ENCODE measurements around the gene UQCR11.

UQCR11 gene

GRCh38 chr19:1576242-1577089, 28.8 kb downstream of the UQCR11 start:
- no peak overlapping the region for H3K27ac Mint-ChIP-seq
- DNase-seq: no peak
- no peaks in the 10 kb centered on the region for H3K27me3 Mint-ChIP-seq
- H3K36me3 Mint-ChIP-seq (ENCODE audit: low read depth): peaks cover 47% of the 10 kb centered on the region
- H3K4me1 Mint-ChIP-seq (ENCODE audit: low read depth): peaks cover 1% of the 10 kb centered on the region
- no peaks in the 10 kb centered on the region for H3K9me3 Mint-ChIP-seq
- H3K4me3 Mint-ChIP-seq: no peak overlapping the region

GRCh38 chr19:1575323-1576241, 29.7 kb downstream of the UQCR11 start:
- H3K9me3 Mint-ChIP-seq: no peaks in the 10 kb centered on the region
- no peak for DNase-seq
- no peaks in the 10 kb centered on the region for H3K27me3 Mint-ChIP-seq
- peaks cover 39% of the 10 kb centered on the region for H3K36me3 Mint-ChIP-seq (ENCODE audit: low read depth)
- peaks cover 1% of the 10 kb centered on the region for H3K4me1 Mint-ChIP-seq (ENCODE audit: low read depth)
- no peak overlapping the region for H3K4me3 Mint-ChIP-seq
- no peak overlapping the region for H3K27ac Mint-ChIP-seq

- Mint-ChIP-seq H3K36me3 (ENCODE audit: low read depth) (peaks cover 28% of the 10 kb centered on the region), H3K4me1 (ENCODE audit: low read depth) (no peaks in the 10 kb centered on the region), H3K27me3 (peaks cover 6% of the 10 kb centered on the region), H3K4me3 (no peak overlapping the region), H3K27ac (no peak overlapping the region), H3K9me3 (no peaks in the 10 kb centered on the region)
- DNase-seq: no peak
Measured at GRCh38 chr19:1574354-1575136, 30.7 kb downstream of the UQCR11 start.

- no peak overlapping the region for H3K27ac Mint-ChIP-seq
Measured at GRCh38 chr19:1572795-1573194, 32.5 kb downstream of the UQCR11 start.

GRCh38 chr19:1571358-1571757, 33.9 kb downstream of the UQCR11 start:
- peaks cover 6% of the 10 kb centered on the region for H3K36me3 Mint-ChIP-seq (ENCODE audit: low read depth)
- no peak overlapping the region for H3K27ac Mint-ChIP-seq
- peaks cover 6% of the 10 kb centered on the region for H3K27me3 Mint-ChIP-seq
- no peak for DNase-seq
- H3K4me3 Mint-ChIP-seq: no peak overlapping the region
- no peaks in the 10 kb centered on the region for H3K4me1 Mint-ChIP-seq (ENCODE audit: low read depth)
- no peaks in the 10 kb centered on the region for H3K9me3 Mint-ChIP-seq

More at GRCh38 chr19:1572795-1573194, 32.5 kb downstream of the UQCR11 start:
- no peak overlapping the region for H3K4me3 Mint-ChIP-seq
- no peaks in the 10 kb centered on the region for H3K9me3 Mint-ChIP-seq
- H3K36me3 Mint-ChIP-seq (ENCODE audit: low read depth): peaks cover 18% of the 10 kb centered on the region
- DNase-seq: no peak
- H3K4me1 Mint-ChIP-seq (ENCODE audit: low read depth): no peaks in the 10 kb centered on the region
- peaks cover 6% of the 10 kb centered on the region for H3K27me3 Mint-ChIP-seq

GRCh38 chr19:1570836-1571235, 34.4 kb downstream of the UQCR11 start:
- Mint-ChIP-seq H3K4me3 (no peak overlapping the region), H3K27ac (no peak overlapping the region), H3K9me3 (no peaks in the 10 kb centered on the region), H3K36me3 (ENCODE audit: low read depth) (peaks cover 2% of the 10 kb centered on the region), H3K4me1 (ENCODE audit: low read depth) (no peaks in the 10 kb centered on the region), H3K27me3 (peaks cover 6% of the 10 kb centered on the region)
- DNase-seq: no peak

GRCh38 chr19:1569997-1570396, 35.3 kb downstream of the UQCR11 start:
- Mint-ChIP-seq H3K9me3 (no peaks in the 10 kb centered on the region), H3K27me3 (peaks cover 6% of the 10 kb centered on the region), H3K4me1 (ENCODE audit: low read depth) (no peaks in the 10 kb centered on the region), H3K4me3 (no peak overlapping the region), H3K27ac (no peak overlapping the region), H3K36me3 (ENCODE audit: low read depth) (no peaks in the 10 kb centered on the region)
- DNase-seq: no peak

GRCh38 chr19:1568320-1569019, 36.8 kb downstream of the UQCR11 start, which contains the start of gene MEX3D:
Gene MEX3D, minus strand, starts transcription at chr19:1568325. Its CDS starts 267 bp downstream, at chr19:1568058.
- H3K4me3 Mint-ChIP-seq: peak within 1 kb of the TSS; percentile 56
- peak; percentile 85 for DNase-seq
- H3K27me3 Mint-ChIP-seq: peaks cover 6% of the 10 kb centered on the region
- no peak within 1 kb of the TSS for H3K27ac Mint-ChIP-seq
- H3K36me3 Mint-ChIP-seq (ENCODE audit: low read depth): no peaks in the 10 kb centered on the region
- H3K4me1 Mint-ChIP-seq (ENCODE audit: low read depth): no peaks in the 10 kb centered on the region
- H3K9me3 Mint-ChIP-seq: no peaks in the 10 kb centered on the region

- no peak overlapping the region for H3K4me3 Mint-ChIP-seq
- DNase-seq: no peak
- peaks cover 6% of the 10 kb centered on the region for H3K27me3 Mint-ChIP-seq
- H3K27ac Mint-ChIP-seq: no peak overlapping the region
- H3K9me3 Mint-ChIP-seq: no peaks in the 10 kb centered on the region
- H3K4me1 Mint-ChIP-seq (ENCODE audit: low read depth): no peaks in the 10 kb centered on the region
- H3K36me3 Mint-ChIP-seq (ENCODE audit: low read depth): no peaks in the 10 kb centered on the region
Measured at GRCh38 chr19:1567848-1568227, 37.4 kb downstream of the UQCR11 start.

GRCh38 chr19:1567116-1567847, 38.0 kb downstream of the UQCR11 start:
- Mint-ChIP-seq H3K36me3 (ENCODE audit: low read depth) (no peaks in the 10 kb centered on the region), H3K4me3 (peak overlapping the region; percentile 56), H3K4me1 (ENCODE audit: low read depth) (no peaks in the 10 kb centered on the region), H3K27ac (no peak overlapping the region), H3K27me3 (peaks cover 6% of the 10 kb centered on the region), H3K9me3 (no peaks in the 10 kb centered on the region)
- DNase-seq: no peak

GRCh38 chr19:1566392-1567115, 38.7 kb downstream of the UQCR11 start:
- Mint-ChIP-seq H3K27ac (no peak overlapping the region), H3K27me3 (peaks cover 6% of the 10 kb centered on the region), H3K4me3 (peak overlapping the region; percentile 12), H3K36me3 (ENCODE audit: low read depth) (no peaks in the 10 kb centered on the region), H3K9me3 (no peaks in the 10 kb centered on the region), H3K4me1 (ENCODE audit: low read depth) (no peaks in the 10 kb centered on the region)
- DNase-seq: no peak

- Mint-ChIP-seq H3K4me3 (no peak overlapping the region), H3K27me3 (no peaks in the 10 kb centered on the region), H3K9me3 (no peaks in the 10 kb centered on the region), H3K4me1 (ENCODE audit: low read depth) (peaks cover 4% of the 10 kb centered on the region), H3K36me3 (ENCODE audit: low read depth) (no peaks in the 10 kb centered on the region), H3K27ac (no peak overlapping the region)
- DNase-seq: no peak
Measured at GRCh38 chr19:1563251-1563650, 42.0 kb downstream of the UQCR11 start.

Measured in activated T-cell treated with anti-CD3 and anti-CD28 coated beads, Interleukin-2, amount 50 U/mL, for 24 hours (primary cell).